DMS153 (cell line): ENCODE results near the gene CEMIP.

Experiments used
- DNase-seq: peaks from one replicate; lab custom pipeline; 2025; lab: John Stamatoyannopoulos, UW

The CEMIP gene, protein sequence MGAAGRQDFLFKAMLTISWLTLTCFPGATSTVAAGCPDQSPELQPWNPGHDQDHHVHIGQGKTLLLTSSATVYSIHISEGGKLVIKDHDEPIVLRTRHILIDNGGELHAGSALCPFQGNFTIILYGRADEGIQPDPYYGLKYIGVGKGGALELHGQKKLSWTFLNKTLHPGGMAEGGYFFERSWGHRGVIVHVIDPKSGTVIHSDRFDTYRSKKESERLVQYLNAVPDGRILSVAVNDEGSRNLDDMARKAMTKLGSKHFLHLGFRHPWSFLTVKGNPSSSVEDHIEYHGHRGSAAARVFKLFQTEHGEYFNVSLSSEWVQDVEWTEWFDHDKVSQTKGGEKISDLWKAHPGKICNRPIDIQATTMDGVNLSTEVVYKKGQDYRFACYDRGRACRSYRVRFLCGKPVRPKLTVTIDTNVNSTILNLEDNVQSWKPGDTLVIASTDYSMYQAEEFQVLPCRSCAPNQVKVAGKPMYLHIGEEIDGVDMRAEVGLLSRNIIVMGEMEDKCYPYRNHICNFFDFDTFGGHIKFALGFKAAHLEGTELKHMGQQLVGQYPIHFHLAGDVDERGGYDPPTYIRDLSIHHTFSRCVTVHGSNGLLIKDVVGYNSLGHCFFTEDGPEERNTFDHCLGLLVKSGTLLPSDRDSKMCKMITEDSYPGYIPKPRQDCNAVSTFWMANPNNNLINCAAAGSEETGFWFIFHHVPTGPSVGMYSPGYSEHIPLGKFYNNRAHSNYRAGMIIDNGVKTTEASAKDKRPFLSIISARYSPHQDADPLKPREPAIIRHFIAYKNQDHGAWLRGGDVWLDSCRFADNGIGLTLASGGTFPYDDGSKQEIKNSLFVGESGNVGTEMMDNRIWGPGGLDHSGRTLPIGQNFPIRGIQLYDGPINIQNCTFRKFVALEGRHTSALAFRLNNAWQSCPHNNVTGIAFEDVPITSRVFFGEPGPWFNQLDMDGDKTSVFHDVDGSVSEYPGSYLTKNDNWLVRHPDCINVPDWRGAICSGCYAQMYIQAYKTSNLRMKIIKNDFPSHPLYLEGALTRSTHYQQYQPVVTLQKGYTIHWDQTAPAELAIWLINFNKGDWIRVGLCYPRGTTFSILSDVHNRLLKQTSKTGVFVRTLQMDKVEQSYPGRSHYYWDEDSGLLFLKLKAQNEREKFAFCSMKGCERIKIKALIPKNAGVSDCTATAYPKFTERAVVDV (N-terminal part only)

GRCh38 chr15:80778964-80779657 is at the start of gene CEMIP:
Gene CEMIP, plus strand, starts transcription at chr15:80779370. Its CDS starts 94,510 bp downstream, at chr15:80873880.
- DNase-seq, result peak; percentile 23

GRCh38 chr15:80730387-80730786 is 48.8 kb upstream of the CEMIP start:
- DNase-seq, result no peak

GRCh38 chr15:80730926-80731325 is 48.2 kb upstream of the CEMIP start:
- DNase-seq, result no peak

DNA sequence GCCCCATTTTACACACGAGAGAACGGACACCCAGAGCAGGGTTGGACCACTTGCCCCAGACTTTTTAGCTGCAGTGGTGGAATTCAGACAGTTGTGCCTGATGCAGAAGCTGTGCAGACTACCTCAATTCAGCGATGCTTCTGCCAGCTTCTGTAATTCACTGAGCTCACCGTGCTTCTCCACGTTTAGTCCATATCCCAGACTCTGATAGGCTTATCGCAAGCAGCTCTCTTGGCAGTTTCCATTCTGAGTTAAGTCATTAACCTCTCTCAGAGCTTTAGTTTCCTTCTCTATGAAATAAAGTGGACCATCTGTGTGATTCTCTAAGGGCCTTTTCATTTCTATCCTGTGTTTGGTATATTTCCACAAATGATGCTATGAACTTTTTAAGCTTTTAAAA is 47.0 kb upstream of the CEMIP start:
- DNase-seq, result no peak

GRCh38 chr15:80732818-80733217 is 46.4 kb upstream of the CEMIP start:
- no peak for DNase-seq

DNA sequence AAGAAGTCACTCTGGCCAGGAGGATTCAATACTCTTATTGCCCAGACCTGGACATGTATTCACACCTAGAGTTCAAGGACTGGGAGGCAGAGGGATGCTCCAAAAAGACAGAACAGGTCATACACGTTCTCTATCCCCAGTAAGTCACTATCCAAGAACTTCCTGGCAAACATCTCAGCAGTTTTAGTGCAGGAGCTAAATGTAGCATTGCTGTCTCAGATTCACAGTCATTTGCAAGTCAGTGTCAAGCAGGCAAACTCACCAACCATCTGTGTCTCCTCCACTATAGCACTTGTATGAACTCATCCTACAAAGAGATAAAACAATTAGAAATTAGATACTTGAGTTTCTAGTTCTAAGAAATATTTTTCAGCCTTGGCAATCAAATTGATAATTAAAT is 45.7 kb upstream of the CEMIP start:
- no peak for DNase-seq

DNA sequence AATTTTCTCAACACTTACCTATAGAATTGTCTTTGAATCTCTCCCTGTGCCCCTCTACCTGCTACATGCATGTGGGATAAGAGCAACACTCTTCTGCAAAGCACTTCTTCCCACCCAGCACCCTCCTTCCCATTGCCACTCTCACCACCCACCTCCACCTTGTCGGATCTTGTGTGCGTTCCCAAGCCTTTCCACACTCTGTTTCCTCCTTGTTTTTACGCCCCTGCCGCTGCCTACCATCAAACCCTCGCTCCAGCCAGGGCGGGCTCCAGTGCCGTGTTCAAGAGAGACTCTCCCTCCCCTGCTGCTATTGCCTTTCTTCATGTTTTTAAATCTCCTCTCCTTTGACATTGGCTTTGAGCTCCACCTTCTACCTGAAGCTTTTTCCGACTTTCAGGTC is 43.8 kb upstream of the CEMIP start:
- DNase-seq, result no peak

DNA sequence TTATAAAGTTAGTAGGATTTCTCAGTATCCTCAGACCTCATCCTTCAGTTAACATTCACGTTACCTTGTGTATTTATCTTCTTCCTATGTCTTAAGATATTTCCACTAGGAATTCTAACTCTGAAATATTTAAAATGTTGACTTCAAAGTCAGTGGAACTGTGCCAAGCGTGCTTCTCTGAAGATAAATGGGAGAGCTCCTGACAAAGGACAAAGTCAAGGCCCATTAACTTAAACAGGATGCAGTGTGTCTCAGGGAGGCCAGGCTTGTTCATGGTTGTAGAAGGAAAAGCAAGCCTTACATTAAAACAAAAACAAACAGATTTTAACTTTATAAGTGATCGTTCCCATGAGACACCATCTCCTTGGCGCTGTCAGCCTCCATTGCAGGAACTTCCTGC is 42.6 kb upstream of the CEMIP start:
- no peak for DNase-seq

DNA sequence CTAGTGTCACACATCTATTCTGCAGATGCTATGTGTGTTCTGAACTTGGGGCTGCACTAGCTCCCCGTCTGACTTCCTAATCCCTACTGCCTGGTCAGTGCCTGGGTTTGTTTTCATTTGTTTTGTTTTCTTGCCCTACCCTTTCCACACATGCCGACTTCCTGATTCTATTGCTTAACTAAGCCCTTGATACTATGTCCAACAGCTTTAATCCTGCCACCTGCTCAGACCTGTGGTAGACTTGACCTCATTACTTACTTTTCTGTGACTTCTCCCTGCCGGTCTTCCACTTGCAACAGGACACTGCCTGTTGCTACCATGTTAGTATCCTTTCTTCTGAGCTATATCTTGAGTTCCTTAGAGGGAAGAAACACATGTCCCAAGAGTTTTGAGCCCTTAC is 39.3 kb upstream of the CEMIP start:
- DNase-seq, result no peak

- DNase-seq, result no peak
These were observed 37.1 kb upstream of the CEMIP start for GRCh38 chr15:80742081-80742480.

DNA sequence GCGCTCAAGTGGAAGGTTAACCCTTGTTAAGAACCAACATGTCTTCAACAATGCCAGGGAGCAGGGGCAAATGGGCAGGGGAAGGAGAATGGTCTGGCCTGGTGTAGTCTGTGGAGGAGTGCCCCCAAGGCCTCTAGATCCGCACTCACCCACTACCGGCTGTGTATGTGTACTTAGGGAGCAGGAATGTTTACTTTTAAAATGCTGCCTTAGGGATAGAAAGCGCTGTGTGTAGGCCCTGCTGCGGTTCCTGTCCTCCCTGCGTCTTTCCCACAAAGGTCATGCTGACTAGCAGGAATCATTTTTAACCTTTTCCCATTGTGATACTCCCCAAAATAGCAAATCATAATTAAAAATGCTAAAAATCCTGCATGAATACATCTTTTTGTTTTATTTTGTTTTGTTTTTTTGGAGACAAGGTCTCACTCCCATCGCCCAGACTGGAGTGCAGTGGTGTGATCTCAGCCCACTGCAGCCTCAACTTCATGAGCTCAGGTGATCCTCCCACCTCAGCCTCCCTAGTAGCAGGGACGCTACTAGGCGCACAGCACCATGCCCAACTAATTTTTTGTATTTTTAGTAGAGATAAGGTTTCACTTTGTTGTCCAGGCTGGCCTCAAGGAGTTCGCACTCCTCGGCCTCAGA is 35.9 kb upstream of the CEMIP start:
- DNase-seq, result peak; percentile 34

- no peak for DNase-seq
These were observed 34.8 kb upstream of the CEMIP start for GRCh38 chr15:80744415-80744814.

GRCh38 chr15:80744826-80745225 is 34.3 kb upstream of the CEMIP start:
- DNase-seq, result no peak

- DNase-seq, result no peak
These were observed 33.3 kb upstream of the CEMIP start for GRCh38 chr15:80745888-80746287.

DNA sequence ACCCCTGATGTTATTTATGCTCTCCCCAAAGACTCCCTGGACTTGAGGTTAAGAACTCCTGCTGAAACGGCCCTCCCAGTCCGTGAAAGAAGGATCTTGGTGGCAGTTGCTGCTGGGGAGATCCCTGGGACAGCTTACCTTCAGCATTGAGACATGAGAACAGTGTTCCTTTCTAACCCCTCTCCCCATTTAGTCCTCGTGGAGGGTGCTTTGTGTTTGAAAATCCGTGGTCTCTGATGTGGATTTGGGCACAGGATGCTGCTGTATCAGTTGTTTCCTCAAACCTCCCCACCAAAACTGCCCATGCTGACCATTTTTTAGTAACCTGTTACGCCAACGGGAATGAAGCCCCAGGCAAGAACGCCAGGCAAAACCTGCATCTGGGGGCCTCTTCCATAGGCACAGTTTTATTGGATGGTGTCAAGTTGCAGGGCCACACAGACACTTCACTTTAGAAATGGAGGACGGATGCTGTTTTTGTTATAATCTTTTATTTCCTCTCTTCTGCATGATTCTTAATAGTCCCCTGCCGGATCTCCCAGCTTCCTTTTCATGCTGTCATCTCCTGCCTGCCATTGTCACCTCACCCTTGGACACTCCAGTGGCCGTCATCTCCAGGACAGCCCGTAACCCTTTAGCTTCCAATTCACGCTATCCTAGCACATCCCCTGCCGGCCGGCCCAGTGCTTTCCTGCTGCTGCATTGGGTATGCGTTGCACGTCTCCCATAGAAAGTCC is 31.7 kb upstream of the CEMIP start:
- DNase-seq, result no peak

DNA sequence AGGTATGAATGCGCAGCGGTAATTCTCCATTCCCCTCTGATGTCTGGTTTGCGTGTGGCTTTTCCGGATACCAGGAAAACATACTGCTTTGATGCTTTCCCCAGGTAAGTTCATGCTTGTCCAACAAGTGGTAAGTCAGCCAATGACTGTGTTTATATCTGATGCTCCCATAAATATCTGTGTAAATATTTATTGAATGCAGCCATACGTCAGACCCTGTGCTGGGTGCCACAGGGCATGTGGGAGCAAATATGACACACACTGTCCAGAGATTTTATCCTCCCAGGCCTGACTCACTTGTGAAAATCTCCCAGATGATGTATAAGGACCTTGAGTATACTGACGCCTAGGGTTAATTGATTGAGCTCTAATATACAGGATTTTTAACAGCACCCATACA is 29.6 kb upstream of the CEMIP start:
- DNase-seq, result no peak

- DNase-seq, result no peak
These were observed 28.6 kb upstream of the CEMIP start for GRCh38 chr15:80750575-80750974.

DNA sequence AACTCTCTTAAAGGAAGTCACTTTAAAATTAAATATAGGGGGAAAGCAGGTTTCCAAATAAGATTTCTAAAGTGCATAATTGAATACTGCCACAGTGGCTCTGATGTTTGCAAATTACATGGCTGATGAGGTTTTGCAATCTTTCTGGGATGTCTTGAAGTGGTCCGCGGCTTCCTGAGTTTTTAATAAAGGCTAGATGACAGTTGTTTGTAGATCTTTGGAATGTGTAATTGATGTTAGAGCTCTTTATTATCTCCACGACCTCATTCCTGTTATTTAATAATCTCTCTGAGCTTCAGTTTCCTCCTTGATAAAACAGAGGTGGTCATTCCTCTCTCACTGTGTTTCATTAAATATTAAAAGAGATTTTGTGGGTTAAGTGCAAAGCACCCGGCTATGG is 27.0 kb upstream of the CEMIP start:
- no peak for DNase-seq

DNA sequence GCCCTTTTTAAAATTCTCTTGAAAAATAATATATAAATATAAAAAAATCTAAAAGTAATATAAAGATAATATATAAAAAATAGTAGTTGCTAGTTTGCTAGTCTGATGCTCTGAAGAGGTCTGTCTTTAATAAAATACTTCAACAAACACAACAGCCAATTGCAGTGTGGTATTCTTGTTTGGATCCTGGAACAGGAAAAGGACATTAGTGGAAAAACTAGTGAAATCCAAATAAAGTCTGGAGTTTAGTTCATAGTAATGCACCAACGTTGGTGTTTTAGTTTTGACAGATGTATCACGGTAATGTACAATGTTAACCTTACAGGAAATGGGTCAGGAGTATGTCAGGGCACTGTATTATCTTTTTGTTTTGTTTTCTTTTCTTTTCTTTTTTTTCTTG is 26.0 kb upstream of the CEMIP start:
- no peak for DNase-seq

GRCh38 chr15:80754014-80754413 is 25.2 kb upstream of the CEMIP start:
- no peak for DNase-seq

- DNase-seq, result no peak
These were observed 23.3 kb upstream of the CEMIP start for GRCh38 chr15:80755885-80756284.
